IMR-90 (cell line): ENCODE results near the gene CDH13.
A peak's percentile ranks its signal among the peaks of the same experiment; 100 is the strongest.

ENCODE experiments used
- CEBPB ChIP-seq: IDR thresholded peaks from 2 replicates; pipeline ENCODE4 v1.6.1; 2012; ENCODE audit warnings: low read depth, low read length, improper control_type of control experiment
- CHD1 ChIP-seq: IDR thresholded peaks from 2 replicates; pipeline ENCODE4 v1.6.1; 2012; ENCODE audit warnings: low read depth, low read length, improper control_type of control experiment
- CTCF ChIP-seq: conservative IDR thresholded peaks from 2 replicates; pipeline ENCODE4 v1.5.1; 2012; ENCODE audit warnings: mild to moderate bottlenecking, low read depth, low read length, improper control_type of control experiment
- ELK1 ChIP-seq: fragments of 150-350 bp; IDR thresholded peaks from 2 replicates; pipeline ENCODE4 v1.6.1; 2016; ENCODE audit warnings: low read depth, mild to moderate bottlenecking, low read length, moderate library complexity, borderline replicate concordance
- FOS ChIP-seq: fragments of 150-350 bp; IDR thresholded peaks from 2 replicates; pipeline ENCODE4 v1.6.1; 2016; ENCODE audit warnings: low read depth, low read length
- MAZ ChIP-seq: IDR thresholded peaks from 2 replicates; pipeline ENCODE4 v1.6.1; 2012; ENCODE audit warnings: low read depth, mild to moderate bottlenecking, low read length, improper control_type of control experiment, moderate library complexity, borderline replicate concordance
- MXI1 ChIP-seq: IDR thresholded peaks from 2 replicates; pipeline ENCODE4 v1.6.1; 2012; ENCODE audit warnings: low read depth, mild to moderate bottlenecking, low read length, moderate library complexity, borderline replicate concordance
- POLR2A ChIP-seq: IDR thresholded peaks from 2 replicates; pipeline ENCODE4 v1.6.1; 2012; ENCODE audit warnings: mild to moderate bottlenecking, low read depth, low read length
- RAD21 ChIP-seq: IDR thresholded peaks from 2 replicates; pipeline ENCODE4 v1.6.1; 2012; ENCODE audit warnings: low read length, improper control_type of control experiment
- RFX5 ChIP-seq: IDR thresholded peaks from 2 replicates; pipeline ENCODE4 v1.8.0; 2012; ENCODE audit warnings: low read depth, mild to moderate bottlenecking, low read length, moderate library complexity
- SMC3 ChIP-seq: fragments of 150-350 bp; IDR thresholded peaks from 2 replicates; pipeline ENCODE4 v1.6.1; 2016; ENCODE audit warnings: low read depth, mild to moderate bottlenecking, antibody characterized with exemption, low read length, moderate library complexity
- USF2 ChIP-seq: fragments of 150-350 bp; IDR thresholded peaks from 2 replicates; pipeline ENCODE4 v1.6.1; 2017; ENCODE audit warnings: mild to moderate bottlenecking, antibody characterized with exemption, low read length, low read depth

GRCh38 chr16:82626791-82627261 is at the start of gene CDH13:
- TF ChIP-seq CTCF: no peak
- peak; percentile 66; the same call in 1 of the 2 replicates for TF ChIP-seq POLR2A
- TF ChIP-seq RAD21: no peak
- TF ChIP-seq FOS: no peak
- peak; percentile 63; the same call in 1 of the 2 replicates for TF ChIP-seq MXI1
- TF ChIP-seq SMC3: no peak
- TF ChIP-seq CEBPB: no peak
- no peak for TF ChIP-seq CHD1
- TF ChIP-seq USF2: no peak
- no peak for TF ChIP-seq RFX5
- no peak for TF ChIP-seq ELK1
- TF ChIP-seq MAZ: no peak
